WTC11 (cell line): Measurements from ENCODE around the gene BCL11A. TPM values are rescaled to one million over a fixed set of nuclear protein-coding genes. Genes with fewer than 3 reads are reported as not detected.

Experiments used
- ATAC-seq: fragments of 200-7000 bp; cut with Tn5 transposase; 2 replicates; pipeline ENCODE4 v1.10.0; 2021; ENCODE audit warnings: mild to moderate bottlenecking, moderate library complexity
- CTCF ChIA-PET: fragments of 300-600 bp; sonication (Branson Sonifier 250); formaldehyde crosslinking; loops from one replicate; lab custom pipeline; 2021; ENCODE audit warnings: antibody characterized with exemption; lab: Charles Lee
- POLR2A ChIA-PET: fragments of 350-600 bp; sonication (Branson Sonifier 250); formaldehyde crosslinking; loops from one replicate; lab custom pipeline; 2021; ENCODE audit warnings: antibody characterized with exemption; lab: Charles Lee
- DNase-seq: peaks from one replicate; pipeline ENCODE4 v3.0.0; 2021; ENCODE audit warnings: low spot score
- H3K27ac Mint-ChIP-seq: 2 replicates; pipeline ENCODE4 v1.8.0; 2021; ENCODE audit warnings: mixed read lengths
- H3K27me3 Mint-ChIP-seq: 2 replicates; pipeline ENCODE4 v1.8.0; 2021; ENCODE audit warnings: low read depth, mild to moderate bottlenecking, moderate library complexity, mixed read lengths
- H3K36me3 Mint-ChIP-seq: 2 replicates; pipeline ENCODE4 v1.8.0; 2021; ENCODE audit warnings: mixed read lengths
- H3K4me1 Mint-ChIP-seq: 2 replicates; pipeline ENCODE4 v1.8.0; 2022; ENCODE audit warnings: mixed read lengths
- H3K4me3 Mint-ChIP-seq: 2 replicates; pipeline ENCODE4 v1.8.0; 2021; ENCODE audit warnings: mild to moderate bottlenecking, moderate library complexity, mixed read lengths
- H3K9me3 Mint-ChIP-seq: 2 replicates; pipeline ENCODE4 v1.8.0; 2021; ENCODE audit warnings: mixed read lengths
- ATF1 ChIP-seq: sonication (generic); formaldehyde crosslinking; IDR thresholded peaks from 2 replicates; pipeline ENCODE4 v1.8.1; 2023; ENCODE audit warnings: mild to moderate bottlenecking, moderate library complexity, missing genetic modification reagents
- CDX4 ChIP-seq: fragments of 250-450 bp; sonication (Bioruptor Pico); IDR thresholded peaks from 2 replicates; pipeline ENCODE4 v1.9.0; 2021; ENCODE audit warnings: moderate library complexity, mild to moderate bottlenecking, inconsistent platforms, borderline replicate concordance
- ERG ChIP-seq: fragments of 250-450 bp; sonication (Bioruptor Pico); IDR thresholded peaks from 2 replicates; pipeline ENCODE4 v1.8.0; 2021; ENCODE audit warnings: mild to moderate bottlenecking
- ETV6 ChIP-seq: sonication (generic); formaldehyde crosslinking; IDR thresholded peaks from 2 replicates; pipeline ENCODE4 v1.8.1; 2022; ENCODE audit warnings: mild to moderate bottlenecking, missing genetic modification reagents
- FOXJ3 ChIP-seq: sonication (generic); formaldehyde crosslinking; IDR thresholded peaks from 2 replicates; pipeline ENCODE4 v1.9.0; 2021; ENCODE audit warnings: missing genetic modification reagents, mild to moderate bottlenecking, borderline replicate concordance
- FOXK1 ChIP-seq: sonication (generic); formaldehyde crosslinking; IDR thresholded peaks from 2 replicates; pipeline ENCODE4 v1.8.0; 2022; ENCODE audit warnings: mild to moderate bottlenecking, moderate library complexity, missing genetic modification reagents
- FOXP1 ChIP-seq: sonication (generic); formaldehyde crosslinking; IDR thresholded peaks from 2 replicates; pipeline ENCODE4 v1.8.0; 2022; ENCODE audit warnings: missing genetic modification reagents, mild to moderate bottlenecking, moderate library complexity, borderline replicate concordance
- GABPB1 ChIP-seq: sonication (generic); formaldehyde crosslinking; IDR thresholded peaks from 2 replicates; pipeline ENCODE4 v1.8.1; 2023; ENCODE audit warnings: mild to moderate bottlenecking, missing genetic modification reagents
- GTF2I ChIP-seq: fragments of 250-450 bp; sonication (Bioruptor Pico); conservative IDR thresholded peaks from 2 replicates; pipeline ENCODE4 v1.4.0; 2021; ENCODE audit warnings: mild to moderate bottlenecking
- JAZF1 ChIP-seq: fragments of 250-450 bp; sonication (Bioruptor Pico); IDR thresholded peaks from 2 replicates; pipeline ENCODE4 v1.9.0; 2021; ENCODE audit warnings: moderate library complexity, mild to moderate bottlenecking, inconsistent platforms
- MXD4 ChIP-seq: fragments of 250-450 bp; sonication (Bioruptor Pico); IDR thresholded peaks from 2 replicates; pipeline ENCODE4 v1.8.0; 2021; ENCODE audit warnings: mild to moderate bottlenecking, moderate library complexity, borderline replicate concordance
- MYBL2 ChIP-seq: sonication (generic); formaldehyde crosslinking; IDR thresholded peaks from 2 replicates; pipeline ENCODE4 v1.8.1; 2023; ENCODE audit warnings: mild to moderate bottlenecking, moderate library complexity, missing genetic modification reagents
- NFE2L1 ChIP-seq: sonication (generic); formaldehyde crosslinking; IDR thresholded peaks from 2 replicates; pipeline ENCODE4 v1.8.1; 2023; ENCODE audit warnings: missing genetic modification reagents
- PRDM15 ChIP-seq: sonication (generic); formaldehyde crosslinking; IDR thresholded peaks from 2 replicates; pipeline ENCODE4 v1.8.0; 2022; ENCODE audit warnings: missing genetic modification reagents
- TEAD4 ChIP-seq: sonication (generic); formaldehyde crosslinking; IDR thresholded peaks from 2 replicates; pipeline ENCODE4 v1.8.0; 2022; ENCODE audit warnings: mild to moderate bottlenecking, missing genetic modification reagents
- total RNA-seq: library from RNA; stranded (reverse); gene quantifications from 3 replicates; pipeline ENCODE4 v1.2.3, GENCODE V29; 2021
- TF ChIP-seq, protein P1 (sequence below): sonication (generic); formaldehyde crosslinking; IDR thresholded peaks from 2 replicates; pipeline ENCODE4 v1.8.0; 2023; ENCODE audit warnings: mild to moderate bottlenecking, missing genetic modification reagents
- TF ChIP-seq, protein P2 (sequence below): sonication (generic); formaldehyde crosslinking; conservative IDR thresholded peaks from 2 replicates; pipeline ENCODE4 v1.8.1; 2022; ENCODE audit warnings: mild to moderate bottlenecking, missing genetic modification reagents
- TF ChIP-seq, protein P3 (sequence below): sonication (generic); formaldehyde crosslinking; IDR thresholded peaks from 2 replicates; pipeline ENCODE4 v1.8.1; 2023; ENCODE audit warnings: mild to moderate bottlenecking, missing genetic modification reagents

The BCL11A gene
- total RNA-seq, 1 experiment from 2014 or later, result 53.2 TPM

GRCh38 chr2:60459851-60460250, 93.6 kb downstream of the BCL11A start:
- CTCF ChIA-PET, result interaction anchor here (0.8 to 1.8 kb wide), 2 partner anchors 16 to 20 kb away, joined by 8 read pairs; no protein-coding TSS in a partner anchor
- H3K4me1 Mint-ChIP-seq, result peaks cover 23% of the 10 kb centered on the region
- ATAC-seq (no peak), DNase-seq (no peak)
- POLR2A ChIA-PET, result interaction anchor here (0.9 kb wide), 1 partner anchor 90 kb away, joined by 3 read pairs; no protein-coding TSS in a partner anchor
- H3K27me3 Mint-ChIP-seq, result no peaks in the 10 kb centered on the region
- H3K4me3 Mint-ChIP-seq, result no peak overlapping the region
- no peak overlapping the region for H3K27ac Mint-ChIP-seq
- H3K36me3 Mint-ChIP-seq, result peaks cover 25% of the 10 kb centered on the region
- TF ChIP-seq TEAD4 (no peak), GTF2I (CRISPR knock-in tag) (no peak), ERG (CRISPR knock-in tag) (no peak), ETV6 (CRISPR knock-in tag) (no peak), GABPB1 (no peak), PRDM15 (no peak), NFE2L1 (no peak), MYBL2 (CRISPR knock-in tag) (no peak), FOXJ3 (CRISPR knock-in tag) (no peak), FOXK1 (CRISPR knock-in tag) (no peak), ATF1 (no peak), CDX4 (CRISPR knock-in tag) (no peak), FOXP1 (CRISPR knock-in tag) (no peak), JAZF1 (CRISPR knock-in tag) (no peak), MXD4 (no peak)
- TF ChIP-seq, protein P1, sequence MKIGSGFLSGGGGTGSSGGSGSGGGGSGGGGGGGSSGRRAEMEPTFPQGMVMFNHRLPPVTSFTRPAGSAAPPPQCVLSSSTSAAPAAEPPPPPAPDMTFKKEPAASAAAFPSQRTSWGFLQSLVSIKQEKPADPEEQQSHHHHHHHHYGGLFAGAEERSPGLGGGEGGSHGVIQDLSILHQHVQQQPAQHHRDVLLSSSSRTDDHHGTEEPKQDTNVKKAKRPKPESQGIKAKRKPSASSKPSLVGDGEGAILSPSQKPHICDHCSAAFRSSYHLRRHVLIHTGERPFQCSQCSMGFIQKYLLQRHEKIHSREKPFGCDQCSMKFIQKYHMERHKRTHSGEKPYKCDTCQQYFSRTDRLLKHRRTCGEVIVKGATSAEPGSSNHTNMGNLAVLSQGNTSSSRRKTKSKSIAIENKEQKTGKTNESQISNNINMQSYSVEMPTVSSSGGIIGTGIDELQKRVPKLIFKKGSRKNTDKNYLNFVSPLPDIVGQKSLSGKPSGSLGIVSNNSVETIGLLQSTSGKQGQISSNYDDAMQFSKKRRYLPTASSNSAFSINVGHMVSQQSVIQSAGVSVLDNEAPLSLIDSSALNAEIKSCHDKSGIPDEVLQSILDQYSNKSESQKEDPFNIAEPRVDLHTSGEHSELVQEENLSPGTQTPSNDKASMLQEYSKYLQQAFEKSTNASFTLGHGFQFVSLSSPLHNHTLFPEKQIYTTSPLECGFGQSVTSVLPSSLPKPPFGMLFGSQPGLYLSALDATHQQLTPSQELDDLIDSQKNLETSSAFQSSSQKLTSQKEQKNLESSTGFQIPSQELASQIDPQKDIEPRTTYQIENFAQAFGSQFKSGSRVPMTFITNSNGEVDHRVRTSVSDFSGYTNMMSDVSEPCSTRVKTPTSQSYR, result no peak
- TF ChIP-seq, protein P2, sequence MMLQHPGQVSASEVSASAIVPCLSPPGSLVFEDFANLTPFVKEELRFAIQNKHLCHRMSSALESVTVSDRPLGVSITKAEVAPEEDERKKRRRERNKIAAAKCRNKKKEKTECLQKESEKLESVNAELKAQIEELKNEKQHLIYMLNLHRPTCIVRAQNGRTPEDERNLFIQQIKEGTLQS (CRISPR knock-in tag), result no peak
- TF ChIP-seq, protein P3, sequence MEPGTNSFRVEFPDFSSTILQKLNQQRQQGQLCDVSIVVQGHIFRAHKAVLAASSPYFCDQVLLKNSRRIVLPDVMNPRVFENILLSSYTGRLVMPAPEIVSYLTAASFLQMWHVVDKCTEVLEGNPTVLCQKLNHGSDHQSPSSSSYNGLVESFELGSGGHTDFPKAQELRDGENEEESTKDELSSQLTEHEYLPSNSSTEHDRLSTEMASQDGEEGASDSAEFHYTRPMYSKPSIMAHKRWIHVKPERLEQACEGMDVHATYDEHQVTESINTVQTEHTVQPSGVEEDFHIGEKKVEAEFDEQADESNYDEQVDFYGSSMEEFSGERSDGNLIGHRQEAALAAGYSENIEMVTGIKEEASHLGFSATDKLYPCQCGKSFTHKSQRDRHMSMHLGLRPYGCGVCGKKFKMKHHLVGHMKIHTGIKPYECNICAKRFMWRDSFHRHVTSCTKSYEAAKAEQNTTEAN, result no peak
- no peaks in the 10 kb centered on the region for H3K9me3 Mint-ChIP-seq
